HCT116 (cell line): Measurements from ENCODE around the gene TRPM3. TPM values are rescaled to one million over a fixed set of nuclear protein-coding genes. Genes with fewer than 3 reads are reported as not detected.

Source experiments
- ATAC-seq: fragments of 200-7000 bp; cut with Tn5 transposase; 2 replicates; pipeline ENCODE4 v1.9.1; 2020; ENCODE audit warnings: mild to moderate bottlenecking, moderate library complexity
- BruUV-seq: library from RNA; stranded (reverse); fragments of 400-500 nt; replicated peaks from 2 replicates; lab custom pipeline; 2021; lab: Mats Ljungman, UMichigan
- CTCF ChIA-PET: fragments of 300-600 bp; sonication (Branson Sonifier 250); formaldehyde crosslinking; loops from one replicate; lab custom pipeline; 2021; ENCODE audit warnings: antibody characterized with exemption; lab: Charles Lee
- POLR2A ChIA-PET: fragments of 300-600, 350-600 bp; sonication (Branson Sonifier 250); formaldehyde crosslinking; loops from one replicate; lab custom pipeline; 2021; ENCODE audit warnings: antibody characterized with exemption; lab: Charles Lee
- RAD21 ChIA-PET, 2 experiments: fragments of 300-600 bp; sonication (Branson Sonifier 250); formaldehyde crosslinking; loops; one replicate each; lab custom pipeline; 2023; ENCODE audit warnings: low total read pairs in 2 of 2; ENCODE audit not compliant: uncharacterized antibody in 2 of 2, unreplicated experiment in 2 of 2, low non-redundant PET in 1 of 2; lab: Charles Lee
- DNase-seq: peaks from one replicate; pipeline ENCODE4 v3.0.0-alpha.2; 2010; ENCODE audit warnings: low read depth, low spot score
- H2AFZ ChIP-seq: fragments of 200-600 bp; shearing (Covaris generic), sonication (generic); 2 replicates; pipeline ENCODE4 v1.6.1; 2017; ENCODE audit warnings: low read depth, mixed run types, mixed read lengths, antibody characterized with exemption, low read length; ENCODE audit not compliant: poor library complexity, severe bottlenecking
- H3K27ac ChIP-seq: 2 replicates; pipeline ENCODE4 v1.5.1; 2012; ENCODE audit warnings: low read depth, low read length
- H3K27me3 ChIP-seq: fragments of 200-600 bp; sonication (generic); 2 replicates; pipeline ENCODE4 v1.6.1; 2016; ENCODE audit warnings: mixed run types, low read length, mixed read lengths; ENCODE audit not compliant: insufficient read depth
- H3K36me3 ChIP-seq, 2 experiments: fragments of 200-500 bp in 1 of 2; fragments of 200-600 bp in 1 of 2; sonication (Bioruptor generic) in 1 of 2; sonication (generic) in 1 of 2; 2 replicates each; pipeline versions ENCODE4 v1.5.1 to v1.6.1; 2014 to 2016; ENCODE audit warnings: low read length in 2 of 2, inconsistent platforms in 1 of 2, mixed read lengths in 1 of 2, mixed run types in 1 of 2; ENCODE audit not compliant: insufficient read depth in 2 of 2, control insufficient read depth in 1 of 2
- H3K4me1 ChIP-seq, 2 experiments: fragments of 200-600 bp in 1 of 2; sonication (generic) in 1 of 2; 2 replicates each; pipeline versions ENCODE4 v1.5.1 to v1.6.1; 2012 to 2017; ENCODE audit warnings: low read length in 2 of 2, inconsistent platforms in 1 of 2, mild to moderate bottlenecking in 1 of 2, mixed read lengths in 1 of 2, mixed run types in 1 of 2, moderate library complexity in 1 of 2; ENCODE audit not compliant: insufficient read depth in 2 of 2, control insufficient read depth in 1 of 2
- H3K4me2 ChIP-seq: fragments of 200-600 bp; sonication (generic); 2 replicates; pipeline ENCODE4 v1.6.1; 2017; ENCODE audit warnings: mixed run types, low read length, mixed read lengths
- H3K4me3 ChIP-seq, 2 experiments: fragments of 200-600 bp in 1 of 2; sonication (generic) in 1 of 2; replicated peaks in 1 of 2; 2 replicates each; pipeline ENCODE4 v1.5.1; 2011 to 2016; ENCODE audit warnings: low read length in 2 of 2, control low read depth in 1 of 2, low read depth in 1 of 2, mild to moderate bottlenecking in 1 of 2, mixed read lengths in 1 of 2, mixed run types in 1 of 2
- H3K79me2 ChIP-seq: fragments of 200-600 bp; sonication (generic); 2 replicates; pipeline ENCODE4 v1.6.1; 2017; ENCODE audit warnings: mild to moderate bottlenecking, mixed run types, low read length, moderate library complexity, mixed read lengths; ENCODE audit not compliant: insufficient read depth
- H3K9ac ChIP-seq: fragments of 200-600 bp; sonication (generic); 2 replicates; pipeline ENCODE4 v1.6.1; 2016; ENCODE audit warnings: low read length, mixed read lengths
- H3K9me2 ChIP-seq: fragments of 200-600 bp; sonication (generic), shearing (Covaris generic); 2 replicates; pipeline ENCODE4 v1.6.1; 2017; ENCODE audit warnings: mixed run types, mild to moderate bottlenecking, moderate library complexity; ENCODE audit not compliant: insufficient read depth
- H3K9me3 ChIP-seq, 2 experiments: fragments of 200-500 bp in 1 of 2; fragments of 200-600 bp in 1 of 2; sonication (Bioruptor generic) in 1 of 2; sonication (generic) in 1 of 2; 2 replicates each; pipeline ENCODE4 v1.6.1; 2014 to 2017; ENCODE audit warnings: low read length in 2 of 2, mixed read lengths in 2 of 2, inconsistent platforms in 1 of 2, low read depth in 1 of 2, mild to moderate bottlenecking in 1 of 2, mixed run types in 1 of 2, moderate library complexity in 1 of 2; ENCODE audit not compliant: control insufficient read depth in 1 of 2, insufficient read depth in 1 of 2
- H4K20me1 ChIP-seq: fragments of 200-600 bp; sonication (generic), shearing (Covaris generic); 2 replicates; pipeline ENCODE4 v1.6.1; 2017; ENCODE audit warnings: mixed run types, mild to moderate bottlenecking, moderate library complexity; ENCODE audit not compliant: insufficient read depth
- ATF3 ChIP-seq: IDR thresholded peaks from 2 replicates; pipeline ENCODE4 v1.6.1; 2012
- CEBPB ChIP-seq: IDR thresholded peaks from 2 replicates; pipeline ENCODE4 v1.6.1; 2012; ENCODE audit warnings: low read depth
- ELF1 ChIP-seq: IDR thresholded peaks from 2 replicates; pipeline ENCODE4 v1.6.1; 2012; ENCODE audit warnings: low read depth, borderline replicate concordance
- EZH2 ChIP-seq: fragments of 200-600 bp; sonication (generic); IDR thresholded peaks from 2 replicates; pipeline ENCODE4 v1.6.1; 2017; ENCODE audit warnings: antibody characterized with exemption, mixed run types
- POLR2A ChIP-seq: IDR thresholded peaks from 2 replicates; pipeline ENCODE4 v1.7.0; 2011; ENCODE audit warnings: borderline replicate concordance; ENCODE audit not compliant: insufficient read depth, insufficient read length; ENCODE audit errors: extremely low read depth
- POLR2AphosphoS5 ChIP-seq: IDR thresholded peaks from 2 replicates; pipeline ENCODE4 v1.6.1; 2011; ENCODE audit warnings: mild to moderate bottlenecking, low read depth, low read length, moderate library complexity
- REST ChIP-seq: IDR thresholded peaks from 2 replicates; pipeline ENCODE4 v1.6.1; 2012; ENCODE audit warnings: low read depth
- SRF ChIP-seq: IDR thresholded peaks from 2 replicates; pipeline ENCODE4 v1.6.1; 2012; ENCODE audit warnings: low read depth
- YY1 ChIP-seq: IDR thresholded peaks from 2 replicates; pipeline ENCODE4 v1.6.1; 2011; ENCODE audit warnings: low read length, low read depth, moderate library complexity, mild to moderate bottlenecking; ENCODE audit not compliant: insufficient replicate concordance; ENCODE audit errors: extremely low read depth
- ZFX ChIP-seq: fragments of 450-650 bp; IDR thresholded peaks from 2 replicates; pipeline ENCODE4 v1.6.1; 2017
- ZNF274 ChIP-seq: fragments of 200-500 bp; sonication (Bioruptor generic); IDR thresholded peaks from 2 replicates; pipeline ENCODE4 v1.6.1; 2014; ENCODE audit warnings: mild to moderate bottlenecking, low read depth, low read length, inconsistent platforms
- intact Hi-C: fragments of 100-400 bp; cut with micrococcal nuclease; formaldehyde crosslinking; loops from 2 replicates; pipeline ENCODE4 v1.10.0; 2022
- total RNA-seq: library from RNA; stranded (reverse); gene quantifications from one replicate; pipeline ENCODE4 v1.2.1, GENCODE V29; 2021; ENCODE audit not compliant: unreplicated experiment
- TF ChIP-seq, protein P1 (sequence below): IDR thresholded peaks from 2 replicates; pipeline ENCODE4 v1.6.1; 2012

Gene TRPM3
- total RNA-seq, 1 experiment from 2014 or later = not detected

- RAD21 ChIA-PET = no interaction called here
- Histone ChIP-seq H3K27ac (no peak overlapping the region), H2AFZ (no peak overlapping the region), H3K36me3 (no peaks in the 10 kb centered on the region), H3K79me2 (no peaks in the 10 kb centered on the region), H3K27me3 (peaks cover 42% of the 10 kb centered on the region), H3K4me3 (no peak overlapping the region), H3K4me1 (no peaks in the 10 kb centered on the region), H3K9me3 (no peaks in the 10 kb centered on the region), H3K4me2 (no peak overlapping the region), H3K9me2 (no peaks in the 10 kb centered on the region), H3K9ac (no peak overlapping the region), H4K20me1 (no peaks in the 10 kb centered on the region)
- BruUV-seq = no TSS peak
- no peak for TF ChIP-seq ZFX
- POLR2A ChIA-PET = no interaction called here
- intact Hi-C loops = no loop called here
- ATAC-seq (no peak), DNase-seq (no peak)
- CTCF ChIA-PET = no interaction called here
These were observed 305.1 kb downstream of the TRPM3 start for GRCh38 chr9:70816316-70816715.

- BruUV-seq = no TSS peak
- Histone ChIP-seq H3K4me1 (no peaks in the 10 kb centered on the region), H3K79me2 (no peaks in the 10 kb centered on the region), H2AFZ (no peak overlapping the region), H3K36me3 (no peaks in the 10 kb centered on the region), H3K27ac (no peak overlapping the region), H3K9me2 (no peaks in the 10 kb centered on the region), H3K27me3 (peaks cover 43% of the 10 kb centered on the region), H3K9ac (no peak overlapping the region), H3K4me3 (no peak overlapping the region), H3K4me2 (no peak overlapping the region), H3K9me3 (no peaks in the 10 kb centered on the region), H4K20me1 (no peaks in the 10 kb centered on the region)
- TF ChIP-seq REST (no peak), ZNF274 (no peak), YY1 (no peak), POLR2AphosphoS5 (no peak), ELF1 (no peak), SRF (no peak), CEBPB (no peak), EZH2 (no peak), ZFX (no peak), POLR2A (no peak), ATF3 (no peak)
- TF ChIP-seq, protein P1, sequence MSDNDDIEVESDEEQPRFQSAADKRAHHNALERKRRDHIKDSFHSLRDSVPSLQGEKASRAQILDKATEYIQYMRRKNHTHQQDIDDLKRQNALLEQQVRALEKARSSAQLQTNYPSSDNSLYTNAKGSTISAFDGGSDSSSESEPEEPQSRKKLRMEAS = no peak
- ChIA-PET RAD21 (no interaction called here), POLR2A (no interaction called here), CTCF (interaction anchor here (0.9 kb wide), 1 partner anchor 53 kb away, joined by 3 read pairs; no protein-coding TSS in a partner anchor)
- intact Hi-C loops = no loop called here
- ATAC-seq (no peak), DNase-seq (no peak)
These were observed 306.8 kb downstream of the TRPM3 start for GRCh38 chr9:70814597-70814996.
